ENCODE measurements around the gene PBXIP1.
"Not testable (repeated sequence)": the region's sequence is repeated elsewhere in the genome, so short reads cannot be mapped to it uniquely, and the experiment has no call there.

PBXIP1 gene

GRCh38 chr1:154993572-154994268 is 37.8 kb upstream of the PBXIP1 start, which contains the start of gene LENEP:
TSS of gene LENEP (plus strand) at chr1:154993586. CDS start at chr1:154993608, 22 bp downstream.
- no peak for DNase-seq

GRCh38 chr1:154992721-154993571 is 37.0 kb upstream of the PBXIP1 start:
- DNase-seq: no peak

DNA sequence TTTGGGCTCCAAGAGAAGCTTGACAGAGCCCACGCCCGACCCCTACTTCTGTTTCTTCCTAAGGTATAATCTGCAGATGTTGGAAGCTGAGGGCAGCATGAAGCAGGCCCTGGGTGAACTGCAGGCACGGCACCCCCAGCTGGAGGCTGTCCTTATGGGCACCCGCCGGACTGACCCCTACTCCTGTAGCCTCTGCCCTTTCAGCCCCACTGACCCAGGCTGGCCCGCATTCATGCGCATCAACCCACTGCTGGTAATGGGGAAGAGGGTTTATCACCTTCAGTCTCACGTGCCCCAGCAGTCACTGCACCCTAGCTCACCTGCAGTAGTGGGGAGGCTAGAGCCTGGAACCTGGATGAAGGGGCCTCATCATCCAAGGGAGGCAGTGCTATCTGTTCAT is 34.4 kb upstream of the PBXIP1 start:
- DNase-seq: no peak

GRCh38 chr1:154989195-154989860 is 33.4 kb upstream of the PBXIP1 start:
- no peak for DNase-seq

- no peak for DNase-seq
Observed at GRCh38 chr1:154988058-154988954, 32.4 kb upstream of the PBXIP1 start.

- DNase-seq: no peak
Observed at GRCh38 chr1:154987326-154987725, 31.4 kb upstream of the PBXIP1 start.

GRCh38 chr1:154986736-154987135 is 30.8 kb upstream of the PBXIP1 start:
- DNase-seq: not testable (repeated sequence)

- no peak for DNase-seq
Observed at GRCh38 chr1:154983776-154984466, 28.0 kb upstream of the PBXIP1 start.

DNA sequence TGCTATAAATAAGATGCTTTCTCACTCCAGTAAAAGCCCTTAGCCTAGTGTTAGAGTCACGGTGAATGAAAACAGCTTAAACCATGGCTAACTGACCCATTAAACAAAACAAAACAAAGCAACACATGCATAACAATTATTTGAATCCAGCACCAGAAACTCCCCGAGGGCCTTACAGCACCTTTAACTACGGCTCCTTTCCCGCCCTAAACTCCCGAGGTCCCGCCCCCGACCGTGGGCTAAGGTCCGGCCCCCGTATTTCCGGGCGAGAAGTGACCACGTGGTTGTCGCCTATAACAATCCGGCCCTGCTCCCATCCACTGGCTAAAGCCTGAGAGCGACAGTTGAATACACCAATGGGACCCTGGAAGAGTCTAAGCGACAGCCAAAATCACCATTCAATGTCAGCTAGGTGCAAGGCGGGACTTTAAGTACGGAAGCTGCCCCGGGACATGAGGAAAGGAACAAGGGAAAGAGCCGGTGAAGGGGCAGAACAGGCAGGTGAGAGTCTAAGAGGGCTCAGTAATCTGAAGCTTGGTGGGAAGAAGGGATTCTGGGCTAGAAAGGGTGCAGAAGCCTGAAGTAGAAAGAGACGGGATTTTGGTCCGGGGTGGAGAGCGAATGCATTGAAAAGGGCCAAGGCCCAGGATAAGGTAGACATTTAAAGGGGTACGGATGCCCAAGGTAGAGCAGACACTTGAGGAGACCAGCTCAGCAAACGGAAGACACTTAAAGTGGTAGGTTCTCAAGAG is 27.2 kb upstream of the PBXIP1 start, which contains the start of gene FLAD1:
Gene FLAD1 (plus strand): TSS at position 448 of the 752 bp plus-strand sequence. CDS start 351 bp downstream, outside the sequence.
- DNase-seq: peak; percentile 100

- no peak for DNase-seq
Observed at GRCh38 chr1:154982341-154982740, 26.4 kb upstream of the PBXIP1 start.

DNA sequence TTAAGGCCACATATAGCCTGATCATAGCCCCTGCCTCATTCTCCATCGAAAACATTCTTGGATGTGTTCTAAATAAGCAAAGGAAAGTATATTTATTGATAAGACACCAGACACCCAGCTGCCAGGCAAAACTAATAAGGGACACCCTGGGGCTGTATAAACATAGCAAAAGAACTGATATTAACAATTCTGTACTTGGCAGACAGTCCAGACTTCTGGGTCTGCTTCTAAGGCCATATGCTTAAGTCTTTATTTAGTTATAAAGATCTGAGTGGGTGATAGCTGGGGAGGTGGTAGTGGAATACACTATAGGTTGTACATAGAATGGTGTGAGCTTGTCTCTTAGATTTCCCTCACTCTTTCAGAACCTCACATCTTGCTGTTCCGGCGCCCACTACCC is 22.5 kb upstream of the PBXIP1 start:
- no peak for DNase-seq

DNA sequence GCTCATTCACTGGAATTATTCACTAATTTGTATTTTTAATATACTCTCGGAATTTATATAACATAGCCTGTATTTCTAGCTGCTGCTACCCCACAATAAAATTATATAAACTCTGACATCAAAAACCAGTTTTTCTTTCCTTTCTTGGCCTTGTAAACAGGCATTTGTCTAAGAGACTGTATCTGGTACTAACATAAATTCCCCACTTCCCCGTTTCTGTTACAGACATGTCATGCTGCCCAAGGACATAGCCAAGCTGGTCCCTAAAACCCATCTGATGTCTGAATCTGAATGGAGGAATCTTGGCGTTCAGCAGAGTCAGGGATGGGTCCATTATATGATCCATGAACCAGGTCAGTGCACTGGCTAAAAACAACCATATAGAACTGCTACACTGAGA is 21.9 kb upstream of the PBXIP1 start:
- DNase-seq: not testable (repeated sequence)

GRCh38 chr1:154975409-154976059 is 19.6 kb upstream of the PBXIP1 start:
- DNase-seq: no peak

GRCh38 chr1:154974808-154975408 is 19.0 kb upstream of the PBXIP1 start:
- peak; percentile 90 for DNase-seq

- peak; percentile 100 for DNase-seq
Observed at GRCh38 chr1:154974102-154974807, 18.4 kb upstream of the PBXIP1 start, which contains the start of gene CKS1B. TSS of gene CKS1B (plus strand) at chr1:154974681. CDS start at chr1:154974746, 65 bp downstream.

DNA sequence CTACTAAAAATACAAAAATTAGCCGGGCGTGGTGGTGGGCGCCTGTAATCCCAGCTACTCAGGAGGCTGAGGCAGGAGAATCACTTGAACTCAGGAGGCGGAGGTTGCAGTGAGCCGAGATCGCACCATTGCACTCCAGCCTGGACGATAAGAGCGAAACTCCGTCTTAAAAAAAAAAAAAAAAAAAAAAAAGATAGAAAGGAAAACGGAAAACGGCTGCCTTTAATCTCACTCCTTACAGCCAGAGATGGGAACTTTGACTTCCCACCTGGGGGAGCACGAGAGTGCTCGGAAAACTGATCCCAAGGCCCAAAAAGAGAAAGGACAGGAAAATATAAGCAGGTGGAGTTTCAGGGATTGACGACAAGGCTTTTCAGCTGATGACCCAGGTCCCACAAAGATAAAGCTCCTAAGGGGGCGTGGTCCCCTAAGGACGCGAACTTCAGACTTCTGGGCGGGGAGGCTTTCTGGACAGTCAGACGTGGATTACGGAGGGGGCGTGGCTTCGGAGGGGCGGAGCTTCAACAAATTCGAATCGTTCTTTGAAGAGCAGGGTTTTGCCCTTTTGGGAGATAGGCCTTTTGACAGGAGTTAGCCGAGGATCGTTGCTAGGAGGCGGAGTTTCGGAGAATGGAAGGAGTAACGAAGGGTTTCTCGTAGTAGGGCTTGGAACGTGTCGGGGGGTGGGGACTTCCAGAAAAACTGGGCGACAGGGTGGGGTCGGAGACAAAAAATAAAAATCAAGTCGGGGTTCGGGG is 17.6 kb upstream of the PBXIP1 start:
- peak; percentile 87 for DNase-seq

GRCh38 chr1:154972517-154973343 is 16.8 kb upstream of the PBXIP1 start:
- DNase-seq: no peak

- DNase-seq: no peak
Observed at GRCh38 chr1:154972213-154972516, 16.3 kb upstream of the PBXIP1 start.

Data from SIG-M5 (cell line).